Stomach (tissue), 9 donors: ENCODE data around the gene RBFOX1. TPM values are rescaled to one million over a fixed set of nuclear protein-coding genes. Genes with fewer than 3 reads are reported as not detected.

ENCODE experiments used
- DNase-seq, 2 donors: peaks; one replicate each; pipeline versions ENCODE4 v3.0.0 to v3.0.0-alpha.2; 2013 to 2019
- H3K27ac ChIP-seq, 5 donors: fragments of 200-600 bp in 4 of 5; sonication (generic) in 4 of 5; one replicate each; pipeline ENCODE4 v1.5.1; 2013 to 2019; ENCODE audit warnings: mild to moderate bottlenecking in 1 of 5, moderate library complexity in 1 of 5
- H3K27me3 ChIP-seq, 3 donors: fragments of 200-600 bp; sonication (generic); one replicate each; pipeline ENCODE4 v1.5.1; 2017 to 2019; ENCODE audit warnings: mixed run types in 1 of 3
- H3K36me3 ChIP-seq, 4 donors: fragments of 200-600 bp; sonication (generic); 1 replicate in 3 of 4; 2 replicates in 1 of 4; pipeline ENCODE4 v1.5.1; 2016 to 2019
- H3K4me1 ChIP-seq, 4 donors: fragments of 200-600 bp; sonication (generic); one replicate each; pipeline ENCODE4 v1.5.1; 2016 to 2019
- H3K4me3 ChIP-seq, 4 donors: fragments of 200-600 bp; sonication (generic) in 3 of 4; one replicate each; pipeline ENCODE4 v1.5.1; 2016 to 2019; ENCODE audit warnings: mild to moderate bottlenecking in 1 of 4
- H3K9me3 ChIP-seq, 4 donors: fragments of 200-600 bp; sonication (generic); one replicate each; pipeline ENCODE4 v1.5.1; 2016 to 2019
- EP300 ChIP-seq: sonication (generic); formaldehyde crosslinking; IDR thresholded peaks from one replicate; pipeline ENCODE4 v1.6.1; 2017; ENCODE audit warnings: antibody characterized with exemption
- POLR2A ChIP-seq, 4 donors: fragments of 450-650 bp; IDR thresholded peaks; one replicate each; pipeline ENCODE4 v1.6.1; 2016; ENCODE audit warnings: antibody characterized with exemption in 4 of 4, control low read depth in 2 of 4, mild to moderate bottlenecking in 1 of 4, moderate library complexity in 1 of 4
- POLR2AphosphoS5 ChIP-seq, 3 donors: sonication (generic); formaldehyde crosslinking; IDR thresholded peaks; one replicate each; pipeline ENCODE4 v1.6.1; 2016; ENCODE audit warnings: antibody characterized with exemption in 3 of 3
- WGBS, 5 donors: extraction: QIAGEN DNeasy Blood & Tissue Kit in 3 of 5; methylation state at CpG; one replicate each; pipeline versions ENCODE4 v1.1.5 to v1.1.7; 2013 to 2018; 5-methylcytosine and 5-hydroxymethylcytosine counted together
- intact Hi-C: fragments of 100-400 bp; cut with DNase I; formaldehyde crosslinking; loops from one replicate; pipeline ENCODE4 v1.15.1; 2023; ENCODE audit warnings: low total_unique reads
- polyA plus RNA-seq, 3 donors: library from polyadenylated mRNA; stranded (reverse); fragments of 200-250 nt; gene quantifications; one replicate each; pipeline ENCODE4 v1.2.3, GENCODE V29; 2013
- total RNA-seq, 5 donors: library from RNA; depleted of rRNA; stranded (reverse); fragments of >200 nt; gene quantifications; one replicate each; pipeline versions ENCODE4 v1.1.0 to v1.2.3, GENCODE V29; 2014 to 2016
- TF ChIP-seq, protein P1 (sequence below), 7 experiments: fragments of 450-650 bp in 4 of 7; fragments of 200-600 bp in 3 of 7; sonication (generic) in 3 of 7; IDR thresholded peaks; one replicate each; pipeline ENCODE4 v1.5.1; 2016 to 2019; ENCODE audit warnings: antibody characterized with exemption in 7 of 7, control low read depth in 2 of 7, mild to moderate bottlenecking in 1 of 7
- donor health status: healthy with polysubstance abuse.
- donor health status: Bipolar disorder and iron deficiency.
- donor health status: healthy.

The RBFOX1 gene
- total and polyA plus RNA-seq, 8 donors: 0.03 to 20.9 (median 0.35) TPM; not detected in 4

DNA sequence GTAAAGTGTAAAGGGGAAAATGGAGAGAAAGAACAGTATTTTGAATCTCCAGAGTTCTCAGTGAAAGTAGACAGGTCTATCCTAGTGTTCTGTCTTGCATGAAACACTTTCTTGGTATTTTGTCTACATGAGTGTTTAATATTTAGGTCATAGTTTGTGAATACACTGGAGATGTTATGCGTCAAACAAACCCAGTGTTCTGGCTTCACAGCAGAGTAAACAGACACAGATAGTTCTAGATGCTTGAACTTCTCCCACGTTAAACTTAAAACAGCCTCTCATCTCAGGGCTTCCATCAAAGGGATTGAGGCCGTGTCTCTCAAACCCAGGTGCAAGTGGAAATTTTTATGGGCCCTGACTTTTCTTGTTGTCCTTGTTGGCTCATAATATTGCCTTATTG, 48.3 kb downstream of the RBFOX1 start:
- no peak for DNase-seq
- H3K9me3 ChIP-seq: no peaks in the 10 kb centered on the region
- H3K27me3 ChIP-seq: no peaks in the 10 kb centered on the region
- 46 to 56% (median 48%) methylated on average over 3 of the region's 3 CpGs for WGBS, 5 donors
- no peaks in the 10 kb centered on the region for H3K36me3 ChIP-seq
- H3K27ac ChIP-seq: no peak overlapping the region
- no peaks in the 10 kb centered on the region for H3K4me1 ChIP-seq
- H3K4me3 ChIP-seq: no peak overlapping the region
- no peak for TF ChIP-seq POLR2AphosphoS5 (IDR thresholded peaks at IDR 0.05)
- TF ChIP-seq POLR2A (IDR thresholded peaks at IDR 0.05): no peak
- intact Hi-C loops: no loop called here

DNA sequence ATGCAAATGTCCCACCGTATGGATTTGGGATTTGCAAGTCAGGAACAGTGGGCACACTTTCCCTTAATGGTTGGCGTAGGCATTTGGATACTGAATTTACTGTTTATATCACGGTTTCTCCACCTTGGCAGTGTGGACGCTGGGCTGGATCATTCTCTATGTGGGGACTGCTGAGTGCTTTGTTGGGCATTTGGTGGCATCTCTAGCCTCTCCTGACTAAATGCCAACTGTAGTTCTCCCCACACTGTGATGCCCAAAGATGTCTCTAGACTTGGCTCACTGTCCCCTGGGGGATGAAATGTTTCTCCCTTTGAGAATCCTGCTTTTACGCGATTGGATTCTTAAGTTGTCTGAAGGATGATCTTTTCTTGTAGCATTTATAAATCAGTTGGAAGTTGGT, 49.0 kb downstream of the RBFOX1 start:
- H3K36me3 ChIP-seq: no peaks in the 10 kb centered on the region
- no peak overlapping the region for H3K27ac ChIP-seq
- no peak for DNase-seq
- 80 to 88% (median 85%) methylated on average over 6 of the region's 6 CpGs for WGBS, 5 donors
- intact Hi-C loops: no loop called here
- no peak for TF ChIP-seq EP300
- TF ChIP-seq, protein P1, sequence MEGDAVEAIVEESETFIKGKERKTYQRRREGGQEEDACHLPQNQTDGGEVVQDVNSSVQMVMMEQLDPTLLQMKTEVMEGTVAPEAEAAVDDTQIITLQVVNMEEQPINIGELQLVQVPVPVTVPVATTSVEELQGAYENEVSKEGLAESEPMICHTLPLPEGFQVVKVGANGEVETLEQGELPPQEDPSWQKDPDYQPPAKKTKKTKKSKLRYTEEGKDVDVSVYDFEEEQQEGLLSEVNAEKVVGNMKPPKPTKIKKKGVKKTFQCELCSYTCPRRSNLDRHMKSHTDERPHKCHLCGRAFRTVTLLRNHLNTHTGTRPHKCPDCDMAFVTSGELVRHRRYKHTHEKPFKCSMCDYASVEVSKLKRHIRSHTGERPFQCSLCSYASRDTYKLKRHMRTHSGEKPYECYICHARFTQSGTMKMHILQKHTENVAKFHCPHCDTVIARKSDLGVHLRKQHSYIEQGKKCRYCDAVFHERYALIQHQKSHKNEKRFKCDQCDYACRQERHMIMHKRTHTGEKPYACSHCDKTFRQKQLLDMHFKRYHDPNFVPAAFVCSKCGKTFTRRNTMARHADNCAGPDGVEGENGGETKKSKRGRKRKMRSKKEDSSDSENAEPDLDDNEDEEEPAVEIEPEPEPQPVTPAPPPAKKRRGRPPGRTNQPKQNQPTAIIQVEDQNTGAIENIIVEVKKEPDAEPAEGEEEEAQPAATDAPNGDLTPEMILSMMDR (IDR thresholded peaks at IDR 0.05): no peak
- TF ChIP-seq POLR2A (IDR thresholded peaks at IDR 0.05): no peak
- TF ChIP-seq POLR2AphosphoS5 (IDR thresholded peaks at IDR 0.05): no peak
- H3K4me3 ChIP-seq: no peak overlapping the region
- no peaks in the 10 kb centered on the region for H3K9me3 ChIP-seq
- H3K4me1 ChIP-seq: no peaks in the 10 kb centered on the region
- no peaks in the 10 kb centered on the region for H3K27me3 ChIP-seq

DNA sequence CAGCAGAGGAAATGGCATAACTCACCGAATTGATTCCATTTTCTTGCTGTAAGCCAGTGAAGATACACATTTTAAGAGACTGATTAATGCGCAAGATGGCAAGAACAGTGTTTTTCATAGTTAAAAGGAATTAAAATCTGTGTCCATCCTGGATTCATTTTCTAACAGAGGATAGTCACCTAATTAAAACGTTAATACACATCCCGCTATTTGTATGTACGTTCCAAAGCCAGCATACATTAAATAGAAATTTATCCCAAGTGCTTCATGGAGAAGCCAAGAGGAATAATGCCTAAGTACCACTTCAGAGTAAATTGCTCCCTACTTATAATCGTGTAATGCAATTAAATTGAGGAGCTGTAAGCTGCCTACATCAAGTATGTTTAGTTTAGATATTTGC, 49.9 kb downstream of the RBFOX1 start:
- H3K4me1 ChIP-seq: no peaks in the 10 kb centered on the region
- 73 to 85% (median 83%) methylated on average over 6 of the region's 6 CpGs for WGBS, 5 donors
- H3K27me3 ChIP-seq: no peaks in the 10 kb centered on the region
- no peak overlapping the region for H3K27ac ChIP-seq
- H3K9me3 ChIP-seq: no peaks in the 10 kb centered on the region
- H3K4me3 ChIP-seq: no peak overlapping the region
- DNase-seq: no peak
- H3K36me3 ChIP-seq: no peaks in the 10 kb centered on the region
- TF ChIP-seq POLR2A (IDR thresholded peaks at IDR 0.05) (no peak), POLR2AphosphoS5 (IDR thresholded peaks at IDR 0.05) (no peak), EP300 (no peak)
- TF ChIP-seq, protein P1 (IDR thresholded peaks at IDR 0.05): no peak
- intact Hi-C loops: no loop called here

DNA sequence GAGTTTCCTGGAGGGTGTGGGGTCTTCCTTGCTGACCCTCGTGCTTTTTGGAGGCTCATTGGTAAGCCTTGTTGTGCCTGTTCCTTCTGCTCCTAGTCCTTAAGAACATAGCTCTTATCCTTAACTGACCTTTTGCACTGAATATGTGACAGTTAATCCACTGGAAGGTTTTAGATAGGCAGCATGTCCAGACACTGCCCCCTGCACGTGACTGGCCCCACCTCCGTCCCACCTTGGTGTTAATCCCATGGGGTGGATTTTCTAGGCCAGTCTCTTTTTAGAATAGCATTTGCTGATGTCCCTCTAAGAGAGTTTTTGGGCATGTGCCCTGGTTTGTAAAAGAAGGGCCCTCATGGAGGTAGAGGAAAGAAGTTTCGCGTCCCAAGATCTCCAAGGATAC, 58.3 kb downstream of the RBFOX1 start:
- Histone ChIP-seq H3K27ac (no peak overlapping the region), H3K27me3 (no peaks in the 10 kb centered on the region), H3K4me1 (no peaks in the 10 kb centered on the region), H3K4me3 (no peak overlapping the region), H3K36me3 (no peaks in the 10 kb centered on the region), H3K9me3 (peaks cover 0 to 6% (median 2%) of the 10 kb centered on the region in 4 donors)
- DNase-seq: no peak
- 68 to 77% (median 76%) methylated on average over 5 of the region's 5 CpGs for WGBS, 5 donors
- intact Hi-C loops: no loop called here
- TF ChIP-seq, protein P1 (IDR thresholded peaks at IDR 0.05): no peak
- no peak for TF ChIP-seq POLR2A (IDR thresholded peaks at IDR 0.05)
- TF ChIP-seq EP300: no peak

DNA sequence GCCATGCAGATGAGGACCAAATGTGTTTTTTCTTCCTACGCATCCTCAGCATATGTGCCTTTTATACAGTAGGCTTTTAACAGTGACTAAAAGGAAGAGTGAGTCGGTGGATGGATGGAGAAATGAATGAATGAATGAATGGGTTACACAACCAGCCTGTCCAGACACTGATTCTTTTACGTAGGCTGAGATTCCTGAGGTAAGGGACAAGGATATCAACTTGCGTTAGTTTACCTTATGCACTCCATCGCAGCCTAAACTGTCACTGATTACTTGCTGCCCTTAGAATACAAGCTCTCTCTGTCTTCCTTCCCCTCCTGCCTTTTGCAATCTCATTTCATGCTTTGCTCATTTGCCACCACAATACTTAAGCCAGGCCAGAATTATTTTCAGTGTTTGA, 59.0 kb downstream of the RBFOX1 start:
- H3K27me3 ChIP-seq: no peaks in the 10 kb centered on the region
- no peak for DNase-seq
- no peak for TF ChIP-seq EP300
- TF ChIP-seq POLR2AphosphoS5 (IDR thresholded peaks at IDR 0.05): no peak
- TF ChIP-seq, protein P1 (IDR thresholded peaks at IDR 0.05): no peak
- no peak for TF ChIP-seq POLR2A (IDR thresholded peaks at IDR 0.05)
- intact Hi-C loops: no loop called here
- WGBS, 5 donors: 62 to 80% (median 68%) methylated on average over 5 of the region's 5 CpGs
- H3K9me3 ChIP-seq: peaks cover 0 to 6% (median 2%) of the 10 kb centered on the region in 4 donors
- no peaks in the 10 kb centered on the region for H3K4me1 ChIP-seq
- H3K36me3 ChIP-seq: no peaks in the 10 kb centered on the region
- no peak overlapping the region for H3K4me3 ChIP-seq
- no peak overlapping the region for H3K27ac ChIP-seq
